Measurements from ENCODE around the gene OR10K2. TPM values are rescaled to one million over a fixed set of nuclear protein-coding genes. Genes with fewer than 3 reads are reported as not detected.

Gene OR10K2
- total and polyA plus RNA-seq, 2 of the 8 experiments (the other 6 are each of a cell fraction or from before 2014, with no cell fraction given): not detected

DNA sequence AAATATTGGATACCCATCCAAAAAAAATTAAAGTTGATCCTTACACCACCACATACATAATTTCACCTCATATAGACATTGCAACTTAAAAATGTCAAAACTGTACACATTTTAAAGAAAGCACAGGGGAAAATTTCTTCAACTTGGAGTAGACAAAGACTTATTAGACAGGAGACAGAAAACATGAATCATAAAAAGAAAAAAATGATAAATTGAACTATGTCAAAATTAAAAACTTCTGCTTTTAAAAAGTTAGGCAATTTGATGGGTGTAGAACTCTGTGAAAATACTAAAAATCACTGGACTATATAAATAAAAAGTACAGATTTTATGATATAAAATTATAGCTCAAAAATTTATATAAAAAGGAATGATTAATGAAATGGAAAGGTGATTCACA lies 31.2 kb upstream of the OR10K2 start:
- Histone ChIP-seq H3K23me2 (ENCODE audit: low read depth, low read length) (no peaks in the 10 kb centered on the region), H3K27ac (ENCODE audit: low read depth, low read length) (no peak overlapping the region), H3K4me1 (replicated peaks in 1 of 4; ENCODE audit: control insufficient read depth in 3 of 4, insufficient read depth in 4 of 4, low read length in 3 of 4) (no peaks in the 10 kb centered on the region), H4K20me1 (replicated peaks in 1 of 2; ENCODE audit: control insufficient read depth in 1 of 2, insufficient read depth in 2 of 2, low read length in 2 of 2) (no peaks in the 10 kb centered on the region), H3K36me3 (ENCODE audit: control insufficient read depth in 2 of 4, insufficient read depth in 4 of 4, low read length in 3 of 4) (no peaks in the 10 kb centered on the region), H3K79me1 (ENCODE audit: low read depth, low read length) (no peaks in the 10 kb centered on the region), H2BK15ac (ENCODE audit: low read length) (no peak overlapping the region), H3K9ac (replicated peaks in 1 of 4; ENCODE audit: extremely low read depth in 1 of 4, low read depth in 3 of 4, low read length in 3 of 4) (no peak overlapping the region), H3K79me2 (ENCODE audit: control insufficient read depth in 1 of 2, insufficient read depth in 2 of 2, low read length in 2 of 2) (no peaks in the 10 kb centered on the region), H2AFZ (ENCODE audit: low read length) (no peak overlapping the region), H3K4me2 (ENCODE audit: insufficient read depth in 1 of 2, low read depth in 2 of 2, low read length in 2 of 2) (no peak overlapping the region), H2BK12ac (ENCODE audit: low read depth, low read length) (no peak overlapping the region), H3K14ac (ENCODE audit: insufficient read length) (no peak overlapping the region), H3K4me3 (ENCODE audit: extremely low read depth in 1 of 4, insufficient read depth in 2 of 4, low read depth in 3 of 4, low read length in 4 of 4) (no peak overlapping the region), H3K27me3 (replicated peaks in 1 of 4; ENCODE audit: control insufficient read depth in 3 of 4, extremely low read depth in 1 of 4, insufficient read depth in 3 of 4, low read length in 3 of 4) (no peaks in the 10 kb centered on the region), H2BK5ac (ENCODE audit: low read depth, low read length) (no peak overlapping the region), H3K9me3 (ENCODE audit: insufficient read depth in 2 of 2, low read depth in 1 of 2, low read length in 1 of 2) (no peaks in the 10 kb centered on the region), H3K23ac (ENCODE audit: insufficient read length) (no peak overlapping the region), H4K8ac (ENCODE audit: extremely low read depth, insufficient read depth, low read length) (no peak overlapping the region), H2BK20ac (ENCODE audit: low read length) (no peak overlapping the region), H3K4ac (replicated peaks; ENCODE audit: insufficient read length, low read depth, low read length) (no peak overlapping the region), H4K91ac (replicated peaks; ENCODE audit: insufficient read length, low read length) (no peak overlapping the region), H3K56ac (replicated peaks; ENCODE audit: insufficient read length, low read depth, low read length) (no peak overlapping the region), H2BK120ac (replicated peaks; ENCODE audit: low read depth, low read length) (no peak overlapping the region), H4K5ac (ENCODE audit: insufficient read length, low read depth, low read length) (no peak overlapping the region), H2AK5ac (ENCODE audit: low read depth, low read length) (no peak overlapping the region), H3K18ac (ENCODE audit: extremely low read depth, low read length) (no peak overlapping the region)
- no peak for DNase-seq (ENCODE audit: low read depth in 1 of 2, low spot score in 2 of 2)
- POLR2A ChIA-PET (ENCODE audit: partially characterized antibody): no interaction called here
- CTCF ChIA-PET (ENCODE audit: partially characterized antibody): no interaction called here
- no peak for FAIRE-seq
- no peak for TF ChIP-seq SP1 (IDR thresholded peaks at IDR 0.05; ENCODE audit: low read depth, low read length)
- TF ChIP-seq SP2 (IDR thresholded peaks at IDR 0.05; ENCODE audit: low read length): no peak
